Stimulated activated naive CD8-positive, alpha-beta T cell treated with anti-CD3 and anti-CD28 coated beads, Interleukin-15, Interleukin-2, amounts not matched to agents 100 U/mL and 50 U/mL, for 24 hours (primary cell): ENCODE results near the gene PLA2G6.

ENCODE experiments used
- ATAC-seq: fragments of 150-1000 bp; cut with Tn5 transposase; one replicate; pipeline ENCODE4 v1.10.0; 2021
- DNase-seq: peaks from one replicate; pipeline ENCODE4 v3.0.0; 2021

PLA2G6 gene

DNA sequence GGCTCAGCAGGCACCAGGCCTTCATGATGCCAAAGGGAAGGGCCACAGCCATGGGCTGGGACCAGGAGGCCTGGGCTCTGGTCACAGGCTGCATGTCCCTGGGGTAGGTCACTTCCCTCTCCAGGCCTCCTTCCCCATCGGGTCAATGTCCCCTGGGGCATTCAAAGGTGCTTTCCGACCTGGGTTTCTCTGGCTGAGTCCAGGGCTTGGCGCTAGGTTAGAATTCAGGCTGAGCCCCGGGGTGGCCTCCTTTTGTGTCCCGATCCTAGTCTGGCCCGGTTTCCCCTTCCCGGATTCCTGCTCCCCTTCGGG, 32.3 kb upstream of the PLA2G6 start:
- ATAC-seq (no peak), DNase-seq (no peak)

DNA sequence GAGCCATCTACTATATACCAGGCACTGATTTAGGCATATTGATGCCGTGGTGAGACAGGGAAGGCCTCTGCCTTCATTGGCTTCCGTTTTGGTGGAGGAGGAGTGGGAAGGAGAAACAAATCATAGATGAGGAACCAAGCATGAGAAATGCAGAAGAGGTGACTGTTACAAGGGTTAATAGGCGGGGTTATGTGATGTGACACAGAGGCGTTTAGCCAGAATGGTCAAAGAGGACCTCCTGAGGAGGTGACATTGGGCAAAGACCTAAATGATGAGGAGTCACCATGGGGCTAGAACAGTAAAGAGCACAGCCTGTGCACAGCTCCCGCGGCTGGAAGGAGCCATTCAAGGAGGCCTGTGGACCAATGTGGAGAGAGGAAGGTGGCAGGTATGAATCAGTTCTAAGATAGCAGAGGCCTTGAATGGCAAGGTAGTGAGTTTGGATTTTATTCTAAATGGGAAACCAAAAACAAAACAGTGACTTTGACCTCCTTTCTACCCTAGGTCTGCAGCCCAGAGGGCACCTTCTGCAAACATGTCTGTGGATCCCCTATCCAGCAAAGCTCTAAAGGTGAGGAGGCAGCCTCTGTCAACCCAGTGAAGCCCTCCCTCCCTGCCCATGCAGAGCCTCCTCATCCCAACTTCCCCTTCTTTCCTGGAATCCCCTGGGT, 31.8 kb upstream of the PLA2G6 start:
- DNase-seq (no peak), ATAC-seq (peak; percentile 16)

DNA sequence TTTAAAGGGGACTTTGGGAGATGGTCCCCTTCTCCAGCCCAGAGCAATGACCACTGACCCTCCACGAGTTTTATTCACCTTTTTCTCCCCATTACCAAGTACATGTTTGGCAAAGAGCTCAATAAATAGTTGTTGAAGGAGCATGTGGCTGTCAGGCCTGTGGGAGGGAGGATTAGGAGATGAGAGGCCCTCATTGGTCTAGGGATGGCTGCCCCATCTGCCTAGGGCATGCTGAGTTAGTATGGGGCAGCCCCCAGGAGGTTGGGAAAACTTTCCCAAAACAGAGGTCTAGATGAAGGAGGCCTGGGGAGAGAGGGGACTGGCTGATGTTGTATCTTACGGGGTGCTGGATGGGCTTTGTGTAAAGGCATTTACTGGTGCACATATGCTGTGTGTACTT, 30.8 kb upstream of the PLA2G6 start:
- DNase-seq: no peak
- ATAC-seq: no peak

DNA sequence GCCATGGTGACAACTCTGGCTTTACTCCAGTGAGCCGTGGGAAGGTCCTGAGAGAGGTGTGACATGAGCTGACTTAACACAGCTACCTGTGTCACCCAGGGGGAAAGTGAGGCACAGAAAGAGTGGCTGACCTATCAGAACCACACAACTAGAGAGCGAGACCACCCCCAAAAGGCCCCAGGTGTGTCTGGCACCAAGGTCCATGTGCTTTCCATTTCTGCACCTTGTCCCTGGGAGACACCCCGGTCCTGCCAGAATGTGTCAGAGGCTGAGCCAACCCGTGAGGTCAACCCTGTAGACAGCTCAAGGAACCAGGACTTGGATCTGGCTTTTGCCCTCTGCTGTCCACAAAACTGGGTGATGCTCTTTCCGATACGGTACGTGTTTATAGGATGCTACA, 29.9 kb upstream of the PLA2G6 start:
- ATAC-seq (no peak), DNase-seq (no peak)

DNA sequence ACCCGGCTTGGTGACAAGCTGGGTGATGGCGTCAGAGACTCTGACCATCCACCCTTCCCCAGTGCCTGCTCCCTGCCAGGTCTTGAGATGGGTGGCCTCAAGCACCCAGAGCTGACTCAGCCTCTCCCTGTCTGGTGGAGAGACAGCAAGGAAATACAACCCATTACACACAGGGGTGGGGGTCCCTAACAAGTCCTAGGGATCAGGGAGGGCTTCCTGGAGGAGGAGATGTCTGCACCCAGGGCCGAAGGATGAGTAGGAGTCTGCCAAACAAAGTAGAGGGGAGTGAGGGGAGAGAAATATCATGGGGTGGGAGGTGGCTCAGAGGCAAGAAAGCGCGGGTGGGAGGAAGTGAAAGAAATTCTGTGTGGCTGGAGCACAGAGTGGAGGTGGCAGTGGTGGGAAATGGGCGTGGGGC, 26.9 kb upstream of the PLA2G6 start:
- no peak for DNase-seq
- ATAC-seq: no peak

DNA sequence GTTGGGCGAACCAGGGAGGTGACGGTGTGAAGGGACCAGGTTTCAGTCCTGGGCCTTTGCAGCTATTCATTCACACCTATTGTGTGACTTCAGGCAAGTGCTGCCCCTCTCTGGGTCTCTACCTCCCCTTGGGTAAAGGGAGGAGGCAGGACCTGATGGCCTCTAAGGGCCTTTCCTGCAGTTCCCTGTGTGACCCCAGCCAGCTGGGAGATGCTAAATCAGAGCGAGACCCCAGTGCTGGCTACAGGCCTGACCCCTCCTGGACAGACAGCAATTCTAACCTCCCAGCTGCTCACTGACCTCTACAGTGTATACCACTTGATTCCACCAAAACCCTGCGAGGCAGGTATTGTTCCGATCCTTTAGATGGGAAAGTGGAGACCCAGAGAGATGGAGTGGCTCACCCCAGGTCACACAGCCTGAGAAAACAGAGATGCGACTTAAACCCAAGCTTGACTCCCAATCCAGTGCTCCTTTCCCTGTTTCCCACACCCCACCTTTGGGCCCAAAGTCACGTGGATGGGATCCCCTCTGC, 26.3 kb upstream of the PLA2G6 start:
- DNase-seq (no peak), ATAC-seq (no peak)

DNA sequence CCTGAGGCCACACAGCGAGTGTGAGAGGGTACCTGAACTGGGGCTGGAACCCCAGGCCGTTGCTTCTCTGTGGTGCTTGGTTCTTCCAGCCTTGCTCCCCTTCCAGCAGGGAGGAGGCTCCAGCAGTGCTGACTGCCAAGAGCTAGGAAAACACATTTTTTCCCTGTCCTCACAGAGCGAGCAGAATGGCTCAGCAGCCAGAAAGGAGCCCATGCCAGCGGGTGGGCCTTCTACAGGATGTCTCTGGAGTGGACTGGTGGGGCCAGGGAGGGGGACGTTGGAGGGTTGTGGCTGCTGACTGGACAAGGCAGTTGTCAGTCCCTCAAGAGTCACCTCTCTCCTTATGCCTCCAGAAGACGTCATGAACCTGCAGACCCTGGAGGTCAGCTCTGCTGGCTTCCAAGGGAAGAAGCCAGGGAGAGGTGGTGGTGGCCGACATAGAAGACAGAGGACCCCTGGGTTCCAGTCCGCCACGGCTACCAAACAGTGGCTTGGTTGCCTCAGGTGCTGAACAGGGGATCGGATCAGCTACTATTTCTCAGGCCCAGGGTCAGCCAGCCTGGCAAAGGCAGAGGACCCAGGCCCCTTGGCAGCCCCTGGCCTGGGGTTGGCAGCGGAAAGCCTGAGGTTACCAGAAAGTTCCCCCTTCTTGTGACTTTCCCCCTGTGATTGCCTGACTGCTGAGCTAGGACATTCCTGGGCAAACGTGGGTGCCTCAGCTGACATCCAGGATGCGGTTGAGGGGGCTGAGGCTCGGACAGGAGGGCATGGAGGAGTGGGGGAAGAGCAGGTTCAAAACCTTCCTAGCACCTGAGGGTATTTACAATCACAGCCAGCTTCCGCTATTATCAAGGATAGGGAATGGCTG, 23.9 kb upstream of the PLA2G6 start:
- ATAC-seq (no peak), DNase-seq (no peak)

DNA sequence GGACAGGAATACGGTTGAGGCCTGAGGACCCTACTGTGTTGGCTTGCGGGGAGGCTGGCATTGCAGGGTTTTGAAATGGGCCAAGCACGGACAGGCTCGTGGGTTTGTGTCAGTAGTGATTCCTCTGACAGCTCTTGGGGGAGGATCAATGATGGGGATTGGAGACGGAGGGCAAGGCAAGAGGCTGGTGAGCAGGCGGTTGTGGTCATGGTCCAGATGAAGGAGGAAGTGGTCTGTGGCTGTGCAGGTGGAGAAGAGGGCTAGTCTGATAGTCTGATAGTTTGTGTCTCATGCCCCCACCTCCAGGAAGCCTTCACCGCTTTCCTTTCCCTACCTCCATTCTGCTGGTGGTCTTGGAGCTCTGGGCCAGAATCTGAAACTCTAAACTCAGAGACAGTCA, 23.2 kb upstream of the PLA2G6 start:
- ATAC-seq (no peak), DNase-seq (no peak)

DNA sequence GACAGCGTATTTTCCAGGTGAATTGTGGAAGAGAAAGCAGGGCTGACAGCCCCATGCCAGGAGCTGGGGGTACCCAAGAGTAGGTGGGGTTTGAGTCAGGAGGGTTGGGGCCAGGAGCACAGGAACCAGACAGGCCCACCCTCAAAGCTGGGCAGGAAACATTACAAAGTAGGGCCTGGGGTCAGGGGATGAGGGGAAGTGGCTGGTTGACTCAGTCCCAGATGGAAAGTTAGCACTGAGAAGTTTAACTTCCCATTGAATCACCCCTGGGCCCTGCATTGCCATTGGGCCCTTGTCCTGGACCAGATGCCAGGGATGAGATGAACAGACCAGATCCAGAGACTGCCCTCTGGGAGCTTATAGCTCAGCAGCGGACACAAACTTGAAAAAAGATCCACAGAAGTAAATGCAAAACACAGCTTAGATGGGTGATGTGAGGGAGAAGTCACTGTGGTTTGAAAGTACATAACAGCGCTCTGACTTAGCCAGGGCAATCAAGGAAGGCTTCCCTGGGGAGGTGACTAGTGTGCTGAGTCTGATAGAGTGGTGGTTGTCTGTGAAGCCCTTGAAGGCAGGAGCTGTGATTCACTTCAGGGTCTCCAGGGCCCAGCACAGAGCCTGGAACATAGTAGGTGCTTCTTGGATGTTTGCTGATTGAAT, 22.4 kb upstream of the PLA2G6 start:
- peak; percentile 26 for DNase-seq
- ATAC-seq: no peak

DNA sequence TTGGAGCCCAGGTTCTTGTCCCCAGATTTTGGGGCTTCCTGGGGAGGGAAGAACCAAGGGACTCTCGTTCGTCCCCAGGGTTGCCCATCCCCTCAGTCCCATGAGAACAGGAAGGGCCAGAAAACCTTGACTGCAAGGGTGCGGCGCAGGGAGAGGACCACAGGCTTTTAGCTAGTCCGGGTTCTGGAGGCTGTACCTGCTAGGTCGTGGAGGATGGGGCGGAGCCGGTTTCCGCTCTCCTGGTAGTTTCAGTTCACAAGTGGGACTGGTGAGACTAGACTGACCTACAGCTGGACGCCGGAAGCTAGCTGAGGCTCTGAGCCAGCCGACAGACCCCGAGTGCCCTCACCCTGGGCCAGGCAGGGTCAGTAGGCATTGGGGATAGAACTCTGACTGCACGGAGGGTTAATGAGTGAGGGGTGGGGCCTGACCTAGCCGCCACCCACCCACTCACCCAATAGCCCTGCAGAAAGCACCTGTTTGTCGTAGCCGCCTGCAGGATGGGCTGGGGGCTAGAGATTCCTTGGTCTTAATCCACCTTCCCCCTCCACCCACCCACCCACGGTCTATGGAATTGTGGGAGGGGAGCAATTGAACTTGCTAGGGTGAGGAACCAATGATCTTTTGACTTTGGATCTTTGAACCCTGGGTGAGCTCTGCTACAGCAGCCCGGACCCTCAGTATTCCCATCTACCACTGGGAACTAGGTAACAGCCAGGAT, 21.6 kb upstream of the PLA2G6 start:
- peak; percentile 48 for DNase-seq
- no peak for ATAC-seq

DNA sequence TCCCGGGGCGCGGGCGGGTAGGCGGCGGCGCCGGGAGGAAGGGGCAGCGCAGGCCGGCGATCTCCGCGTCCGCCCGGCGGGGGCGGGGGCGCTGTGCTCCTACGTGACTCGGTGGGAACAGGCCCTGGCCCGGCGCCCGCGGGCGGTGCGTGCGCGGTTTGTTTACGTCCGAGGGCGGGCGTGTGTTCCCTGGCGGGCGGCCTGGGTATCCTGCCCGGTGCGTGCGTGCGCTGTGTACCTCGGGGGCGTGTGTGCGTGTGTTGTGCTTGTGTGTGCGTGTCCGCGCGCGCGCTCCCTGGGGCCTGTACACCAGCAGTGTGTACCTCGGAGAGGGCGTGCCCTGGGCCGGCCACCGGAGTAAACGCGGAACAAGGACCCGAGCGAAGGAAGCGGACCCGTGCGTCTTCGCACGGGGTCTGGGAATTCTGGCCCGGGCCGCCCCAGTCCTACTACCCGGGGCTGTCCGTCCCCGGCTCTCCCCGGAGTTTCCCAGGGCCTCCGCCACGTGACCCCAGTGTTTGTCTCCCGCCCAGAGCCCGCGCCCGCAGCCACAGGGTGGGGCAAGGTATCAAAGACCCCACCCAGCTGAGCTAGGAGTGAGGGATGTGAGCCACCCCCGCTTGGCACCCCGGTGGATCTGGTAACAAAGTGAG, 20.9 kb upstream of the PLA2G6 start:
- ATAC-seq (peak; percentile 26), DNase-seq (peak; percentile 69)

DNA sequence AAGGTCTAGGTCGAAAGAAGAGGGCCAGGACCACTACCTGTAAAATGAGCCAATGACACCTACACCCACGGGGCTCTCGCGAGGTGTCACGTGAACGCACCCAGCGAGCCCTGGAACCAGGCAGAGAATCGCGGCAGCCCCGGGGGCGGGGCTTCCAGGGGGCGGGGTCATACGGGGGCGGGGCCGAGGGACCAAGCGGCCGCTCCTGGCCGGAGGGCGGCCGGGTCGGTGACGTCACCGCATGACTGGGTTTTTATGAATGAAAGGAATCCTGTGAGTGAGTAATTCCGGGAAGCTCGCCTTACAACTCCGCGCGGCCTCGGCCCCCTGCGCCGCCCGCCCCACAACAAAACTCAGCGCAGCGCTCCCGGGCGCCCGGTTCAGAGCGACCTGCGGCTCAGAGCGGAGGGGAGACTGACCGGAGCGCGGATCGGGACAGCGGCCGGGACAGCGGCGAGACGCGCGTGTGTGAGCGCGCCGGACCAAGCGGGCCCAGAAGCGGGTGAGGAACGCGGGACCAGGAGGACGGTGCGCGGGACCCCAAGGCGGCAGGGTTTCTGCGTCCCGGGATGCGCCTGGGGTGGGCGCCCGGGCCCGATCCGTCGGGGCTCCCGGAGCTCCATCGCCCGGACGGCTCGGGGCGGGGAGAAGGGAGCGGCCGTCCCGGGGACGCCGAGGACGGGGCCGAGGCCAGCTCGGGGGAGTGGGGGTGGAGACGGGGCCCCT, 20.2 kb upstream of the PLA2G6 start, which contains the start of gene MAFF:
MAFF (plus strand) TSS at position 284 of the 726 bp plus-strand sequence. CDS start 11,860 bp downstream, outside the sequence.
- DNase-seq: peak; percentile 93
- peak; percentile 76 for ATAC-seq

DNA sequence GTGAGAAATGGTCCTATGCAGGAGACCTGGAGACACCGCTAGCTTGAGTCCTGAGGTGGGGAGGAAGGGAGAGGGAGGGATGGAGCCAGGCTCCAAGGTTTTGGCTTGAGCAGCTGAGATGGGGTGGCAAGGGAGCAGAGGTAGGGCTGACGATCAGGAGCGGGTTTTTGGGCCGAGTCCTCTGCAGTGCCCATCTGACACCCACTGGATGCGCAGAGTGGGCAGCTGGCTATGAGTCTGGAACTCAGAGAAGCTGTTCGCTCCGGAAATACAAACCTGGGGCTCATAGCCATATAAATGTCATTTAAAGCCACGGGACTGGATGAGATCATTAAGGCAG, 19.7 kb upstream of the PLA2G6 start:
- ATAC-seq (no peak), DNase-seq (no peak)

DNA sequence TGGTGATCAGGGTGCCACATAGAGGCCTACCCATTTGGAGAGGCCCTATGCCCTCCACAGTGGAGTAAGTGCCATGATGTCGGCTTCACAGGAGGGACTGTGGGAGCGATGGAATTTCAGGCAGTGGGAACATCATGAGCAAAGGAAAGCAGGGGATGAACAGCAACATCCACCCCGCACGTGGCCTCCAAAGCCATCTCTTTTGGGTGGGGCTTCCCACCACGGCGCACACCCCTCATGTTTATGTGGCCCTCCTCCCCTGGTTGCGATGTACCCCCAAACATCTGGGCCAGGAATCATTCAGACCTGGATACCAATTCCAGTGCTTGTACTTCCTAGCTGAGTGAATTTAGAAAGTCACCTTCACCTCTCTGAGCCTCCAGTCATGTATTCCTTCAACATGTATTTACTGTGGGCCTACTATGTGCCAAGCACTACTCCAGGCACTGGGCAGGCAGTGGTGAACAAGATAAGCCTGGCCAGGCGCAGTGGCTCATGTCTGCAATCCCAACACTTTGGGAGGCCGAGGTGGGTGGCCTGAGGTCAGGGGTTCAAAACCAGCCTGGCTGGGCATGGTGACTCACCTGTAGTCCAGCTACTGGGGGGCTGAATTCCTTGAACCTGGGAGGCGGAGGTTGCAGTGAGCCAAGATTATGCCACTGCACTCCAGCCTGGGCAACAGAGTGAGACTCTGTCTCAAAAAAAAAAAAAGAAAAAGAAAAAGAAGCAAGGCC, 18.4 kb upstream of the PLA2G6 start:
- ATAC-seq (no peak), DNase-seq (no peak)

DNA sequence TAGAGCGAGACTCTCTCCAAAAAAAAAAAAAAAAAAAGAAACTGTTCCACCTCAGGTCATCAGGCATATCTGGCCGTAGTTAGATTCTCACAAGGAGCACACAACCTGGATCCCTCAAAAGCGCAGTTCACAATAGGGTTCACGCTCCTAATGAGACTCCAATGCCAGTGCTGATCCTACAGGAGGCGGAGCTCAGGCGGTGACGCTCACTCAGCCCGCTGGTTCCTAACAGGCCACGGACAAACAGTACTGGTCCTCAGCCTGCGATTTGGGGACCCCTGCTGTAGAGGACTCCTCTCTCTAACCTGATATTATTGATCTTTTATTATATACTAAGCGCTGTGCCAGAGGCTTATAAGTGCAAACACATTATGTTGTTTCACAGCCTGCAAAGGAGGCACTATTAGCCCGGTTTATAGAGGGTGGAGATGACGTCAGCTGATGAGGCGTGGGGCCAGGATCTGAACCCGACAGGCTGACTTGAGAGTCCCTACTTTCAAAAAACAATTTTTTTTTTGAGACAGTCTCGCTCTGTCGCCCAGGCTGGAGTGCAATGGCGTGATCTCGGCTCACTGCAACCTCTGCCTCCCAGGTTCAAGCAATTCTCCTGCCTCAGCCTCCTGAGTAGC, 15.3 kb upstream of the PLA2G6 start:
- DNase-seq: no peak

DNA sequence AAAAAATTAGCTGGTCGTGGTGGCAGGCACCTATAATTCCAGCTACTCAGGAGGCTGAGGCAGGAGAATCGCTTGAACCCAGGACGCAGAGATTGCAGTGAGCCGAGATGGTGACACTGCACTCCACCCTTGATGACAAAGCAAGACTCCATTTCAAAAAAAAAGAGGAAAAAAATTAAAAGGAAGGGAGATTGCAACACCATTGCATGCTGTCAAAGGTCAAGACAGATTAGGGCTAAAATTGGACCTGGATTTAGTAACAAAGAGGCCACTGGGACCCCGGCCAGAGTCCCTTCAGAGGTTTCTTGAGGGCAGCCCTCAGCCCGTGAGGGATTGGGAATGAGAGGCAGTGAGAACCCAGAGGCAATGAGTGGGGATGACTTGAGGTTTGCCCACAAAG, 11.9 kb upstream of the PLA2G6 start:
- DNase-seq (no peak), ATAC-seq (no peak)

More for the DNA sequence above, 15.3 kb upstream of the PLA2G6 start:
- no peak for ATAC-seq

DNA sequence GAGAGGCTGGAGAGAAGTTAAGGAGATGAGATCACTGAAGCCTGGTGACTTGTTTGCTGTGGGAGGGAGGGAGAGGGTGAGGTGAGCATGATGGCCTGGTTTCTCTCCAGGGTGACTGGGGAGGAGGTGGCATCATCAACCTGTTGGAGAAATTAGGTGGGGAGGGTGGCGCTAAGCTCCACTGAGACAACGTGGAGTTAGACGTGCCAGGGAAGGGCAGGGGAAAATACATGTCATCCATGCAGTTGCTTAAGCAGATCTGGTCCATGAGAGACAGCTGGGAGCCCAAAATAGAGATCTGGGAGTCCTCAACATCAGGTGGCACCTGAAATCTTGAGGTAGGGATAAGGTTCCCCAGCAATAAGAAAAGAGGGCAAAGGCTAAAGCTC, 10.8 kb upstream of the PLA2G6 start:
- DNase-seq (no peak), ATAC-seq (no peak)

DNA sequence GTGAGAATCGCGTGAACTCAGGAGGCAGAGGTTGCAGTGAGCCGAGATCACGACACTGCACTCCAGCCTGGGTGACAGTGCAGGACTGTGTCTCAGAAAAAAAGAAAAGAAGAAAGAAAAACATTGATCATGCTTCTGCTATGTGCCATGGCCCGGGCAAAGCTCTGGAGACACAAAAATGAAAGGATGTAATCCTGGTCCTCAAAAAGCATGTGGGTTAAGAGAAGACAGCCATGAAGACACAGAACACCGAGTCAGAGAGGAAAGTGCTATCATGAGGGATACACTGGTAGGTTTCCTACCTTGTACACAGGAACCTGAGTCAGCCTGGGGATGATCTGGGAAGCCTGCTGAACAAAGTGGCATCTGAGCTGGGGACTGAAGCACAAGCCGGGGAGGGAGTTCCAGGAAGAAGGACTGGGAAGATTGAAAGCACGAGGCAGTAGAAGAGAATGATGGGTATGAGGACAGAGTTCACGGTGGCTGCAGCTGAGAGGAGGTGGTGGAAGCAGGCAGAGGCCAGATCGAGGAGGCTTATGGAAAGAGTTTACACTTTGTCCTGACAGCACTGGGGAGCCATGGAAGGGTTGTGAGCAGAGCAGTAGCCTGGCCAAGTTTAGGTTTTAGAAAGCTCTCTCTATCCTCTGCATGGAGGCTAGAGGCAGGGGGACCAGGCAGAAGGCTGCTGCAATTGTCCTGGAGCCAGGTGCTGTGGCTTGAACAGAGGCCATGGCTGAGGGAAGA, 10.3 kb upstream of the PLA2G6 start:
- DNase-seq (no peak), ATAC-seq (peak; percentile 12)

DNA sequence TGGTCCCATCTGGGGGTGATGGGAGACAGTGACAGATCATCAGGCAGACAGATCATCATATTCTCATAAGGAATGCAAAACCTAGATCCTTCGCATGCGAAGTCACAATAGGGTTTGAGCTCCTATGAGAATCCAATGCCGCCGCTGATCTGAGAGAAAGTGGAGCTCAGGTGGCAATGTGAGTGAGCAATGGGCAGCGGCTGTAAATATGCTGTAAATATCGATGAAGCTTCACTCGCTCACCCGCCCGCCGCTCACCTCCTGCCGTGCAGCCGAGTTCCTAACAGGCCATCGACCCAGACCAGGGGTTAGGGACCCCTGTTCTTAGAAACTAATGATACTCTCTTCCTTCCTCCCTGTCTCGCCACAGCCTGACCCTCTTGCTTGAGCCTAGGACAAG, 9.4 kb upstream of the PLA2G6 start:
- ATAC-seq (no peak), DNase-seq (no peak)
